Activated gamma-delta T cell treated with anti-CD3 and anti-CD28 coated beads, Interleukin-2, amount 50 U/mL, for 16 hours (primary cell): ENCODE measurements around the gene HACD4.

Experiments
- DNase-seq: peaks from one replicate; pipeline ENCODE4 v3.0.0-alpha.2; 2020; ENCODE audit warnings: low read depth

Gene HACD4

GRCh38 chr9:21031091-21031807, at the start of gene HACD4:
Gene HACD4 (minus strand): TSS chr9:21031640. CDS start chr9:21031590, 50 bp downstream.
- DNase-seq = peak; percentile 27

GRCh38 chr9:21080793-21081192, 49.4 kb upstream of the HACD4 start:
- no peak for DNase-seq

- no peak for DNase-seq
Measured at GRCh38 chr9:21078702-21079101, 47.3 kb upstream of the HACD4 start.

- DNase-seq = no peak
Measured at GRCh38 chr9:21077781-21078180, 46.3 kb upstream of the HACD4 start, which contains the start of gene IFNB1. Gene IFNB1 (minus strand): TSS chr9:21077942. CDS start chr9:21077869, 73 bp downstream.

GRCh38 chr9:21075484-21075883, 44.0 kb upstream of the HACD4 start:
- no peak for DNase-seq

GRCh38 chr9:21070906-21071305, 39.5 kb upstream of the HACD4 start:
- no peak for DNase-seq

- no peak for DNase-seq
Measured at GRCh38 chr9:21070171-21070571, 38.7 kb upstream of the HACD4 start.

- DNase-seq = no peak
Measured at GRCh38 chr9:21060919-21061561, 29.6 kb upstream of the HACD4 start.

- no peak for DNase-seq
Measured at GRCh38 chr9:21056931-21057330, 25.5 kb upstream of the HACD4 start.

- no peak for DNase-seq
Measured at GRCh38 chr9:21053851-21054250, 22.4 kb upstream of the HACD4 start.

- no peak for DNase-seq
Measured at GRCh38 chr9:21047281-21047691, 15.8 kb upstream of the HACD4 start.

GRCh38 chr9:21043841-21044240, 12.4 kb upstream of the HACD4 start:
- DNase-seq = no peak

- DNase-seq = no peak
Measured at GRCh38 chr9:21042466-21042865, 11.0 kb upstream of the HACD4 start.

GRCh38 chr9:21039302-21039701, 7.9 kb upstream of the HACD4 start:
- DNase-seq = no peak

GRCh38 chr9:21037278-21037677, 5.8 kb upstream of the HACD4 start:
- no peak for DNase-seq

- no peak for DNase-seq
Measured at GRCh38 chr9:21031808-21032183, 356 bp upstream of the HACD4 start.

GRCh38 chr9:21030389-21031035, 928 bp downstream of the HACD4 start:
- DNase-seq = no peak

- DNase-seq = no peak
Measured at GRCh38 chr9:21029661-21030060, 1.8 kb downstream of the HACD4 start.

GRCh38 chr9:21028466-21028865, 3.0 kb downstream of the HACD4 start:
- DNase-seq = no peak

- no peak for DNase-seq
Measured at GRCh38 chr9:21027295-21027694, 4.1 kb downstream of the HACD4 start.

- no peak for DNase-seq
Measured at GRCh38 chr9:21023861-21024260, 7.6 kb downstream of the HACD4 start.

- no peak for DNase-seq
Measured at GRCh38 chr9:21018177-21018576, 13.3 kb downstream of the HACD4 start.
